ENCODE data around the gene RRP1B.
A peak's percentile ranks its signal among the peaks of the same experiment; 100 is the strongest.
"Not testable (repeated sequence)": the region's sequence is repeated elsewhere in the genome, so short reads cannot be mapped to it uniquely, and the experiment has no call there.

RRP1B gene

DNA sequence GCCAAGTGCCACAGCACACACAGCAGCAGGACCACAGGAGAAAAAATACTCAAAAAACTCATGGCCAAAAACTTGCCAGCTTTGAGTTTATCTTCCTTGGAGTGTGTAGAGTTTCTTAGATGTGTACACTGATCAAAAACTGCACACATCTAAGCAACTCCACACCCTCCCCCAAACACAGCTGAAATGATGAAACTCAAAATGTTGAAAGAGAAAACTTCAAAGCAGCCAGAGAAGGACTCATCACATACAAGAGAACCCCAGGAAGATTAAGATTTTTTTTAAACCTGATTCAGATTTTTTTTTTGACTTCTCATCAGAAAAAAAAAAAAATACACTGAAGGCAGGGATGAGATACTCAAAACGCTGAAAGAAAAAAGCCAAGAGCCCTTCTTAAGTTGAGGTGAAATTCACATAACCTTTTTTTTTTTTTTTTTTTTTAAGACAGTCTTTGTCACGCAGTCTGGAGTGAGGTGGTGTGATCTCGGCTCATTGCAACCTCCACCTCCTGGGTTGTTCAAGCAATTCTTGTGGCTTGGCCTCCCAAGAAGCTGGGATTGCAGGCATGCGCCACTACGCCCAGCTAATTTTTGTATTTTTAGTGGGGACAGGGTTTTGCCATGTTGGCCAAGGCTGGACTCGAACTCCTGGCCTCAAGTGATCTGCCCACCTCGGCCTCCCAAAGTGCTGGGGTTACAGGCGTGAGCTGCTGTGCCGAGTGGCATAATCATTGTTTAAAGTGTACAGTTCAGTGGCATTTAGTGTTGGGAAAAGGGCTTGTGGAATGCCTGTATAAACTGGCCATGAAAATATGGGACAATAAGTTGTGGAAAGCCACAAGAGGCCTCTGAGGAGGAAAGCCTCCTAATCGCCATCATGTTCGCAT lies 38.6 kb downstream of the RRP1B start:
- no peak for DNase-seq (ENCODE audit: extremely low read depth in 1 of 2, low read depth in 1 of 2)

DNA sequence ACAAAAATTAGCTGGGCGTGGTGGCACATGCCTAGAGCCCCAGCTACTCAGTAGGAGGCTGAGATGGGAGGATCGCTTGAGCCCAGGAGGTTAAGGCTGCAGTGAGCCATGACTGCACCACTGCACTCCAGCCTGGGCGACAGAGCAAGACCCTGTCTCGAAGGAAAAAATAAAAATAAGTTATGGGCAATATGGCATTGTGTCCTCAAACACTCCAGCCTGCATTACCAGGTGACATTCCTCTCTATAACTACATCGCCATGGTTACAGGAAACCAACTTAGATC lies 40.1 kb downstream of the RRP1B start:
- DNase-seq (ENCODE audit: extremely low read depth in 1 of 2, low read depth in 1 of 2) = not testable (repeated sequence)

DNA sequence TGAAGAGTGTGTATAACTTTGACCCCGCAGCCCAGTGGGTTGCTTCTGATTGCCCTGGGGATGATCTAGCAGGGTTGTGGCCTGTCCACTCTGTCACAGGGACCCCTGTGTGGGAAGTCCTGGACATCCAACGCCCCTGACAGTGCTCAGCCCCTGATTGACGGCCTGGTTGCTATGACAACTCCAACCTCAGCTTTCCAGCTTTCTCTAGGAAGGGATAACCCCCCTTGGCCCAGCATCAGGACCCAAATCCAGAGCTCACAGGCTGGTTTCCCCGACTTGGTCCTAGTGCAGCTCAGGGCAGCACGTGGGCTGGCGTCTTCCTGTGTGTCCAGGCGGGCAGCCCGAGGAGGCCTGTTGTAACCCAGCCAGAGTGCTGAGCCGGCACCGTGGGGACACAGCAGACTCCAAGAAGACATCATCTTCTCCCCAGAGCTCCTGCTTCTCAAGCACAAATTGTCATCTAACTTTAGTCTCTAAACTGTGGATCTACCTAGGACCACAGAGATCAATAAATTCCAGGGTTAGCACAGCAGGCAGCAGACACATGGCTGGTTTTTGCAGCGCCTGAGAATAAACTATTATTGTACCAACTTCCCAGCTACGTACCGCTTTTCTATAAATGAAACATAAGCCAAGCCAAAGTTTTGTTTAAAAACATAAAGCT lies 40.7 kb downstream of the RRP1B start:
- DNase-seq (ENCODE audit: extremely low read depth in 1 of 2, low read depth in 1 of 2) = no peak

DNA sequence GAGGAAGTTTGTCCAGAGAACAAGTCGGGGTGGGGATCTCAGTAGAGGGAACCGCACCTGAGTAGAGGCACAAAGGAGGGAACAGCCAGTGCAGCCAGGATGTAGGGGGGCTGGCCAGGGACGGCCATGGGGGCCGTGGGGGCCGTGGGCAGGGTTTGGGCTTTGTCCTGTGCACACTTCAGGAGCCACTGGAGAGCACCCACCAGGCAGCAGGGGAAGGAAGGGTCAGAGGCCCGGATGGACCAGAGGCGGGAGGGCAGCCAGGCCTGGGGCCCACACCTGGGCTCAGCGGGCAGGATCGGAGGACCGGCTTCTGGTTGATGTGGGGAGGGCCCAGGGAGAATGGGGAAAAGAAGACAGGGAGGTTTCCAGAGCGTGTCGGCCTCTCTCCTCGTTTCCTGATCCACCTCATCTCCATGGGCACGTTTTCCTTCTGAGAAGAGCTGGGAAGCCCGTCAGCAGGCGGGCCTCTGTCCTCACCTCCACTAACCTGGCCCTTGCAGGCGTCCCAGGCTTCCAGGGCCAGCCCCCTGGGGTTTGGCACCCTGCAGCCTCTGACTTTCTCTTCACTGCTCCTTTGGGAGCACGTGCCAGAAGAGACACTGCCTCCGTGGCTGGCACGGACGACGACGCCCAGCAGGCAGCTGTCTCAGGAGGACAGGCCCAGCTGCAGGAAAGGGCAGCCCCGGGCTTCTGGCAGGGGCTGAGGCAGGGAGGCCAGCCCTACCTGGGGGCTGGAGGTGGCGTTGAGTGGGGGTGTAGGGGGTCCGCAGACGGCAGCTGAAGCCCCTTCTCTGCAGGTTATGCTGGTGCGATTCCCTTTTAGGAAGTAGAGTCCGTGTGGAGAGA lies 42.8 kb downstream of the RRP1B start:
- no peak for DNase-seq (ENCODE audit: extremely low read depth in 1 of 2, low read depth in 1 of 2)

DNA sequence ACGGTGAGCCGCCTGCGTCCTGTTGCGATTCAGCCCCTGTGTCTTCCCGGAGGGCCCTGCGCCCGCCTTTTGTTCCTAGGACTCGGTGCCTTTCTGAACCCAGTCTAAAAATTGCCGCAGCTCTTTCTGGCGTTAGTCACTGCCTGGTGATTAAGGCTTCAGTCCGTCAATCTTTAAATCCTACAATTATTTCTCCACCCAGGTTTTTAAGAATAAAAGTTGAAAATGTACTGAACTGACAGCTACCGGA lies 43.4 kb downstream of the RRP1B start:
- DNase-seq (ENCODE audit: extremely low read depth in 1 of 2, low read depth in 1 of 2) = no peak

DNA sequence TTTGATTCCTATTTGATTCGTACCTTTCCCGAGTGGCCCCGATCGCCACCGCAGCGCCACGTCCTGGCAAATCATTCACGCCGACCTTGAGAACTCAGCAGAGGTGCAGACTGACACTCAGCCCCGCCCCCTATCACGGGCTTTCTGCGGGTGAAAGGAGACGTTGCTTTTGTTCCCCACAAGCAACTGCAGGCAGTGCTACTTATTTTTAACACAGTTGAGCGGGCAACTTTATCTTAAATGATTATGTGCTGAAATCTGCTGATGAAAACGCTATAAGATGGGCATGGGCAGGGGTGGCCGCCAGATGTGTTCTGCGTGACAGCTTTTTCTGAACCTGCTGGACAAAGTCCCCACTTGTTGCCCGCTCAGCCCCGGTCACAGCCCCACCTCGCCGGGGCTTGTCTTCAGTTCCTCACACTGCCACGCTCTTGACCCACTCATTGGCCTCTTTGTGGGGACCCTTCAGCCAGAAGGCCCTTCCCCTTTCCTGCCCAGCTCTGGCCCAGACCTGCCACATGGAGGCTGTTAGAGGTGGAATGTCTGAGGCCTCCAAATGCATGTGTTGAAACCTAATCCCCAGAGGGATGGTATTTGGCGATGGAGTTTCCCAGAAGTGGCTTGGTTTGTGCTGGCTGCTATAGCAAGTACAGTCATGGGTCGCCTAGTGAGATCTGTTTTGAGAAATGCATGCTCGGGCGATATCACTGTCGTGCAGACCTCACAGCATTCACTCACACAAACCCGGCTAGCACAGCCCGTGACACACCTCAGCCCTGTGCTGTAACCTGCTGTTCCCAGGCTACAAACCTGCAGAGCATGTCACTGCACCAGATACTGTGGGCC lies 43.9 kb downstream of the RRP1B start:
- DNase-seq (ENCODE audit: extremely low read depth in 1 of 2, low read depth in 1 of 2) = no peak

DNA sequence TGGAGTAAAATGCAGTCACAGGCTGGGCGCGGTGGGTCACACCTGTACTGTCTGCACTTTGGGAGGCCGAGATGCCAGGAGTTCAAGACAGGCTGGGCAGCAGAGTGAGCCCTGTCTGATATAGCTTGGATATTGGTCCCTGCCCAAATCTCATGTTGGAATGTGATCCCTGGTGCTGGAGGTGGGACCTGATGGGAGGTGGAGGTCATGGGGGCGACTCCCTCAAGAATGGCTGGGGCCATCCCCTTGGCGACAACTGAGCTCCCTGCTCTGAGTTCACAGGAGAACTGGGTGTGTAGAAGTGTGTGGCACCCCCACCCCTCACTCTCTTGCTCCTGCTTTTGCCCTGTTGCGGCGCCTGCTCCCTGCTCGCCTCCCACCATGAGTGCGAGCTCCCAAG lies 48.1 kb downstream of the RRP1B start:
- no peak for DNase-seq (ENCODE audit: extremely low read depth in 1 of 2, low read depth in 1 of 2)

DNA sequence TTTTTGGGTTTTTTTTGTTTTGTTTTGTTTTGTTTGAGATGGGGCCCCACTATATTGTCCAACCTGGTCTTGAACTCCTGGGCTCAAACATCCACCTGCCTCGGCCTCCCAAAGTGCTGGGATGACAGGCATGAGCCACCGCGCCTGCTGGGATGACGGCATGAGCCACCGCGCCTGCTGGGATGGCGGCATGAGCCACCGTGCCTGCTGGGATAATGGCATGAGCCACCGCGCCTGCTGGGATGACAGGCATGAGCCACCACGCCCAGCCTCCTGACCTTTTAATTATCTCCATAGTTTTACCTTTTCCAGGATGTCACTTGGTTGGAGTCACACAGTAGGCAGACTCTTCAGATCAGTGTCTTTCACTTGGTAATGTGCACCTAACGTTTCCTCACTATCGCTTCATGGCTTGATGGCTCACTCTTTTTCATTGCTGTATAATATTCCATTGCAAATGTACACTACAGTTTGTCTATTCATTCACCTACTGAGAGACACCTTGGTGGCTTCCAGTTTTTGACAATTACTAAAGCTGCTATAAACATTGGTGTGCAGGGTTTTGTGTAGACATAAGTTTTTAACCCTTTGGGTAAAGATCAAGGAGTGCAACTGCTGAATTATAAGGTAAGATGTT lies 49.5 kb downstream of the RRP1B start:
- no peak for DNase-seq (ENCODE audit: extremely low read depth in 1 of 2, low read depth in 1 of 2)

DNA sequence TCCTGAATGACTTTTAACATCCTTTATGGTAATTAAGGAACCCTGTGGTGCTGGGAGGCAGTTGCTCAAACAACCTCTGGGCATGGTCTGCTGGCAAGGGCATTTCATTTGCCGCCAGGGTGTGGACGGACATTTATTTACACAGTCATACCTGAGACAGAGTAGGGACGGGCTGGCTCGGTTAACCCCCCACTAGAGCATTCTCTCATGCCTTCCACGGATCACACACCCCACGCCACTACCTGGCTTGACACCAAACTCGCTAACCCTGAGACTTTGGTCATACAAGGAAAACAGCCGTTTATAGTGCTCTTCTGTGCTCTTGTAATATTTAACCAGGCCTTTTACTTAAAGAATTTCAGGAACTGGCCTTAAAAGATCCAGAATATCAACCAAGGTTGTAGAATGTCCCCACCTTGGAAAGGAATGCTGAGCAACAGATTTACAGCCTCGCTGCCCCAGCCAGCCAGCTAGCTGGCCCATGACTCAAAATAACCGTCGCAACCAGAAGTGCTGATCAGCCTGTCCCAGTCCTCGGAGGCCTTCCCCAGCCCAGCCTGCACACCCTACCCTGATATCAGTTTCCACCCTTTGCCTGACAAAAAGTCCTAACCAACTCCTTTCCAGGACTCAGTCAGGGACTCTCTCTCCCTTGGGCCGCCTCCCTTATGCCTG lies 53.0 kb downstream of the RRP1B start:
- no peak for DNase-seq (ENCODE audit: extremely low read depth in 1 of 2, low read depth in 1 of 2)

DNA sequence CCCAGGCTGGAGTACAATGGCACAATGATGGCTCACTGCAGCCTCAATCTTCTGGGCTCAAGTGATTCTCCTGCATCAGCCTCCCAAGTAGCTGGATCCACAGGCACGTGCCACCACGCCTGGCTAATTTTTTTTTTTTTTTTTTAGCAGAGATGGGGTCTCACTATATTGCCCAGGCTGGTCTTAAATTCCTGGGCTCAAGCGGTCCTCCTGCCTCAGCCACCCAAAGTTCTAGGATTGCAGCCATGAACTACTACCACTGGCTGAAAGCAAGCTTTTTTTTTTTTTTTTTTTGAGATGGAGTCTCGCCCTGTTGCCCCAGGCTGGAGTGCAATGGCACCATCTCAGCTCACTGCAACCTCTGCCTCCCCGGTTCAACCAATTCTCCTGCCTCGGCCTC lies 53.8 kb downstream of the RRP1B start:
- not testable (repeated sequence) for DNase-seq (ENCODE audit: extremely low read depth in 1 of 2, low read depth in 1 of 2)

DNA sequence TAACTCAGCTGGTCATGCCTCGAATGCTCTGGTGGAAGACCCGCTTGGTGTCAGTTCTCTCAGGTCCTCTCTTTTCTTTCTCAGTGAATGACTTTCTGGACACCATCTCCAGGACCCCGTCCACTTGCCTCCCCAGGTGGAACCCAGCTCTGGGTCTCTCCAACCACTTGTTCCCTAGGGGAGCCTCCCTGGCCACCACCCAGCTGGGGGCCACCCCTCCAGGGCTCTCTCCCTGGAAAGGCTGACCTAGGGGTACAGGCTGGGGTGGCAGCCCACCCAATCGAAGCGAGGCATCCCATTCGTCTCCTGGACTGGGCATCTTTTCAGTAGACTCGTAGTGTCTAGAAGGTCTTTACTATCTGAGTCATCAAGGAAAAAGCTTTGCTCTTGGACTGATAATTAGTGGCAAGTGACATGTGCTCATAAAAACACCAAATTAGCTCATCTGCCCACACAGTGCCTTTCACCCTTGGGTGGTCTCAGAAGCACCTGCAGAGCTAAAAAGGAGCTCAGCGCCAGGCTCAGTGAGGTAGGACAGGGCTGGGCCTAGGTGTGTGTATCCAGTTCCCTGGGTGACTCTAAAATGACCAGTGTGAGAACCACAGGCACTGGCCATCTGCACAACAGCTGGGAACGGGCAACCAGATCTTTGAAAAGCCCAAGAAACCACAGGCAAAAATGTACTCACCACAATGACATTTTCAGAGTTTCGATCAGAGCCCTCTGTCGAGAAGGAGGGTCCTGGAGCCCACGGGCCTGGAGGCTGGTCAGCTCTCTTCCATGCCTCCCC lies 57.2 kb downstream of the RRP1B start:
- DNase-seq (ENCODE audit: extremely low read depth in 1 of 2, low read depth in 1 of 2) = no peak

DNA sequence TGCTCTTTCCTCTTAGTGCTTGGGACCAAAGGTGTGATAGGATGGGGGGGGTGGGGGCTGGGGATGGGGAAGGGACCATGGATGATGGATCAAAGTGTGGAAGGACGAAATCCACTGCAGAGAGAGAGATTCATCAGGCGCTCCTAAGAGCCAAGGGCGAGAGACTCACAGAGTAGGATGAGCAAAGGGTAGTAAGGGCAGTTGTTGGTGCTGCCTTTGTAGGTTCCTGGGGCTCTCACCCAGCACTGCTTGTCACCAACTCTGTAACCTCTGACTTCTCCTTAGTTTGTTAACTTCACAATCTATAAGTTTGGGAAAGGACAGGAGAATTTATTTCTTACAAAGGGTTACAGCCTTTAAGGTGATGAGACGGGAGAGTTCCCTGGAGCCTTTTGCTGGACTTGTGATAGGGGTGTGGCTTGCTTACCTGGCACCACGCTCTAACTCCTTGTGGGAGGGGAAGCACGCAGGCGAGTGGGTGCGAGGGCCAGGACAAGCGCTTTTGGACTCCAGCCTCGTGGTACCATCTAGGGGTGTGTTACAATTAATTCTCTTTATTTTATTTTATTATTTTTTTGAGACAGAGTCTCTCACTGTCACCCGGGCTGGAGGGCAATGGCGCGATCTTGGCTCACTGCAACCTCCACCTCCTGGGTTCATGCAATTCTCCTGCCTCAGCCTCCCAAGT lies 58.0 kb downstream of the RRP1B start:
- DNase-seq (ENCODE audit: extremely low read depth in 1 of 2, low read depth in 1 of 2) = no peak

DNA sequence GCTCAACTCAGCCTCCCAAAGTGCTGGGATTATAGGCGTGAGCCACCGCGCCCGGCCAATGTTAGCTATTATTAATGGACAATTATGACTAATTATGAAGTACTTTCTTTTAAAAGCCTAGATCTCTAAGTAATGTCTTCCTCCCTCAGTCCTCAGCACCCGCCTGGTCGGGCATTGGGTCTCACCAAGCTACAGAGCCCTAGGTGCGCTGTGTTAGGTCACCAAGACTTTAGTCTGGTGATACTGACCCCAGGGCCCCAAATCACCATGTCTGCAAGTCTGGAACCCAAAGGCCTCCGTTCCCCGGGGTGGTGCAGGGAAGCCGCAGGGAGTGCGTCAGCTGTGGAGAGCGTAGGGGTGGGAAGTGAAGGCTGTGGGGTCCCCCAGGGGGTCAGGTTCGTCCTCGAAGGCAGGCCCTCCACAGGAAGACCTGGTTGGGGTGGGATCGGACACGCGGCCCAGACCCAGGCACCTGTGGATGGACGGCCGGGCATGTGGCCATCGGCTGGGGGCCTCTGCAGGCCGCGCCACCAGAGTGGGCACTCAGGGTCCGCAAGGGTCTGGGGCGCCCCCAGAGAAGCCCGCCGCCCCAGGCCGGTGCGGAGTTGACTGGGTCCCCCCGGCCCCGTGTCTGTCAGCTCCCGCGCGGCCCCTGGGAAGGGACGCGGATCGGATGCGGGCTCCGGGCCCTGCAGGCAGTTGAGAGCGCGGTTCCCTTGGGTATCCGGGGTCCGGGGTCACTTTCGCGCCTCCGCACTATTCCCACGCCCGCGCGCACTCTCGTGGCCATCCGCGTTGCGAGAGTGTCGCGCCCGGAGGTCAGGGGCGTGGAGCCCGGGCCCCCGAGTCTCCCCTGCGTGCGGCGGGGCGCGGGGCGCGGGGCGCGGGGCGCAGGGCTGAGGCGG lies 58.9 kb downstream of the RRP1B start:
- DNase-seq (ENCODE audit: extremely low read depth in 1 of 2, low read depth in 1 of 2) = no peak

DNA sequence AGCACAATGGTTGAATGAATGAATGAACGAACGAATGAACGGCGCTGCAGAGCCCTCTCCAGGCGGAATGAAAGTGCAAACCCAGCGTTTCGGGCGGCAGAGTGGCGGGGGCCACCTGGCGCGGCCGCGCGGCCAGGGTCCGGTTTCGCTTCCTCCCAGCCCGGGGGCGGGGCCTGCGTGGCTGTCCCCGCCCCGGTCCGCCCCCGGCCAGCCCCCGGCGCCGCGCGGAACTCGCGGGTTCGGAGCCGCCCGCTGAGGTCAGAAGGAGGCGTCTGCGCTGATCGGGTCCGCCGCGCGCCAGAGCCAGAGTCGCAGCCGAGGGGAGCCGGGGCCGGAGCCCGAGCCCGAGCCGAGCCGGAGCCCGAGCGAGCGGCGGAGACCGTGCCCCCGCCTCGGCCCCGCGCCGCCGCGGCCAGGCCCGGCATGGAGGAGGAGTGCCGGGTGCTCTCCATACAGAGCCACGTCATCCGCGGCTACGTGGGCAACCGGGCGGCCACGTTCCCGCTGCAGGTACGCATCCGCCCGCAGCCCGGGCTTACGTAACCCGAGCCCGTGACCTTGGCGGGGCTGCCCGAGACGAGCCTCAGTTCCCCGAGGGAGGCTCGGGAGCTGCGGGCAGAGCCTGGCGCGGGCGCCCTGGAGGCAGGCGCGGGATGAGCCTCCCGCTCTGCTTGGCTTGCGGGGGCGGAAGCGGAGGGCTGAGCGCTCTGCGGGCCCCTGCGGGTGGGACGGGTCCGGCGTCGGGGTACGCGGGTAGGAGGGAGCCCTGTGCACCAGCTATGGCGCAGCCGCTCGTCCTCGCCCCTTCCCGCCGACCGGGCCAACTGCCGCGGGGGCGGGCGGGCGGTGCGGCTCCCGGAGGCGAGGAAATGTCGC lies 59.8 kb downstream of the RRP1B start, which contains the start of gene PDXK:
Gene PDXK (plus strand): TSS at position 258 of the 876 bp plus-strand sequence. CDS start 166 bp downstream, at position 424.
- peak; percentile 42 to 63 for DNase-seq (ENCODE audit: extremely low read depth in 1 of 2, low read depth in 1 of 2)

DNA sequence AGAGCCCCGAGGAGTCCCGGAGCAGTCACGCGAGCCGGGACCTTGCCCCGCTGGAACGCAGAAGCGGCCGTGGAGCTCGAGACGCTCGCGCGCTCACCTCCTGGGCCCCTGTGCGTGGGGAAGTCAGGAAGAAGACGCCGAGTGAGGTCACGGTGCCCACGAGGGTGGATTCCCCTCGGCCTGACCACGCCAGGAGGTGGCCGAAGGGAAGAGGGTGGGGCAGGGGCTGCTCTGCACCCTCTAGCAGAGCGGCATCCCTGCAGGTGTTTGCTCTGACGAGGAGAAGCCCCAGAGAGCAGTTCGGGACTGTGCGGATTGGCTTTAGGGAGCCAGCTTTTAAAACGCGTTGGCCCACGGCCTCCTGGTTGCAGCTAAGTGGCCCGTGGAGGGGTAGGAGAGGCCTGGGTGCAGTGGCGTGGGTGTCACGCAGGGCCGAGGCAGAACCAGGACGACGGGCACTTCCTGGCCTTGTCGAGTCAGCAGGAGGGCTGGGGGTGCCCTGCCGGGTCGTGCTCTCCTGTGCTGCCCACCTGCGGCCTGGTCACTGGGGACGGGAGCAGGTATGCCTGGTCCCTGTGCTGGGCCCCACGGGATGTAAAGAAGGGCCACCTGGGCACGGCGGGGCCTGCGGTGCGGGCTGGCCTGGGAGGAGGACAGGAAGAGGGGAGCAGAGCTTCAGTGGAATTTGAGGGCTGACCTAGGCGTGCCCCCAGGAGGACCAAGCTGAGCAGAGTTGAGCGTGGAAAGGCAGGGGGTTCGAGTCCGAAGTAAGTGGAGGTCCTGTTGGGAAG lies 60.6 kb downstream of the RRP1B start:
- no peak for DNase-seq (ENCODE audit: extremely low read depth in 1 of 2, low read depth in 1 of 2)
